Stimulated activated CD4-positive, alpha-beta T cell treated with anti-CD3 and anti-CD28 coated beads, Interleukin-12 subunit alpha, Interleukin-12 subunit beta, amount 100 ng/mL, for 4 hours (primary cell): Measurements from ENCODE around the gene ABCA1.
"Not testable (repeated sequence)": the region's sequence is repeated elsewhere in the genome, so short reads cannot be mapped to it uniquely, and the experiment has no call there.

Source experiments
- DNase-seq: peaks from one replicate; pipeline ENCODE4 v3.0.0-alpha.2; 2020

The ABCA1 gene

GRCh38 chr9:104900871-104901270 lies 27.1 kb downstream of the ABCA1 start:
- no peak for DNase-seq

DNA sequence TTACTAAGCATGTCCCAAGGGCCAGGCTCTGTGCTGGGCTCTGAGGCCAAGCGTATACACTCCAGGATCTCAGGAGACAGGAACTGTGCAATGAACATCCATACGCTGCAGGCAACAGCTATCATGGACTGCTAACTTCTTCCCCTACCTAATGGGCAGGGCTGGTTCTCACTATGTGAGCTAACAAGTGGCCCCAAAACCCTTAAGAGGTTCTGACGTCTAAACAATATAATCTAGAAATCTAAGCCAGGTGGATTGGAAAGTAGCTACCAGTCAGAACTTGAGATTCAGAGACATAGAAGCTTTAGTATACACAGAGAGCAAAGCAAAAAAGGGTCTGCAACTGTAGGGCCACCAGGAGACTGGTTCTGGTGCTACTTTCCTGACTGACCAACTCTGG lies 27.6 kb downstream of the ABCA1 start:
- no peak for DNase-seq

GRCh38 chr9:104899759-104900247 lies 28.2 kb downstream of the ABCA1 start:
- DNase-seq = no peak

DNA sequence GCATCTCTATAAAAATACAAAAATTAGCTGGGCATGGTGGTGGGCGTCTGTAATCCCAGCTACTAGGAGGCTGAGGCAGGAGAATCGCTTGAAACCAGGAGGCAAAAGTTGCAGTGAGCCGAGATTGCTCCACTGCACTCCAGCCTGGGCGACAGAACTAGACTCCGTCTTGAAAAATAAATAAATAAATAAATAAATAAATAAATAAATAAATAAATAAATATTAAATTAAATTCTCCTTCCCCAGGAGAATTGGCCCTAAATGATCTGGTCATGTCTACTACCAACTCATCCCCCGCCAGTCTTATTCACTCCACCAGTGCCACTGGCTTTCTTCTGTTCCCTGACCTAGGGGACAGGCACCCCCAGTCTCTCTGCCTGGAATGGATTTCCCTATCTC lies 29.6 kb downstream of the ABCA1 start:
- DNase-seq = not testable (repeated sequence)

DNA sequence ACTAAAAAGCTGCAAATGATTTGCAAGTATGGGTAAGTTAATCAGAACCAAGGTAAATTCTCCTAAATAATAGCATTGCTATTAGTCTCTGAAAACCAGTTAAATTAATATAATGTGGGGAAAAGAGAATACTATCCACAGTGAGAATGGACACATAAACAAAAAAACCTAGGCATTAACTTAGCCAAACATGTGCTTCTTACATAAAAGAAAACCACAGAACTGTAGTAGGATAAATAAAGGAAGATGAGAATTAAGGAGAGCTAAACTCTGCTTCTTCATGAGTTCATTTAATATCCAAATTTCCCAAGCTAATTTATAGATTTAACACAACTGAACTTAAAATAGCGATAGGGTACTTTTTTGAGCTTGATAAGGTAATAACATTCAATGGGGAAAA lies 31.8 kb downstream of the ABCA1 start:
- no peak for DNase-seq

GRCh38 chr9:104895572-104895971 lies 32.4 kb downstream of the ABCA1 start:
- no peak for DNase-seq

DNA sequence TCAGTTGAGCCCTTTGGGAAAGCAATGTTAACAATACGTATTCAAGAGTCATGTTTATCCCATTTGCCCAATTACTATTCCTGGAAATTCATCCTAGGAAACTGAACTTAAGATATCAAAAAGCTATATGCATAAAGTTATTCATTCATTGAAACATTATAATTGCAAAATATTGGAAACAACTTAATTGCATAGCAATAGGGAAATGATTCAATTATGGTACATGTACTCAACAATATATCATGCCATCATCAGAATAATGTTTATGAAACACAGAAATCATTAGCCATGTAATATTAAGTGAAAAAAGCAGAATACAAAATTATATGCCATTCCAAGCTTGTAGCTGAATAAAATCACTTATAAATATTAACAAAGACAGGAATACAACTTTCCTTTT lies 35.3 kb downstream of the ABCA1 start:
- no peak for DNase-seq

- no peak for DNase-seq
These were observed 37.6 kb downstream of the ABCA1 start for GRCh38 chr9:104890433-104890770.

GRCh38 chr9:104885818-104886709 lies 41.9 kb downstream of the ABCA1 start:
- no peak for DNase-seq

DNA sequence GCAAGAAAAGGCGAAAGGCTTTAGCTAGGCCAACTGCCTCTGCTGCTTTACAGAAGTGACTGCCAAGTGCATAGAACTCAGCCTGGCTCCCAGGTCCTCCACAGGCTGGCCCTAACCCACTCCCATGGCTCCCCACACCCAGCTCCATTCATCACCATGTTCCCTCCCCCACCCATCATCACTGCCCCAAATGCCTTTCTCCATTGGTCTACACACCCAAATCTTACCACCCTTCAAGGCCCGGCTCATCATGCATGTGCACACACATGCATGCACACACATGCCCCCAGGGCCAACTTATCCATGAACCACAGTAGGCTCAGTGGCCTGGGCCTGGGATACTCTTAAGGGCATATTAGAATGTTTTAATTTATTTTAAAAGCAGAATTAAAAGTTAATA lies 44.8 kb downstream of the ABCA1 start:
- no peak for DNase-seq

DNA sequence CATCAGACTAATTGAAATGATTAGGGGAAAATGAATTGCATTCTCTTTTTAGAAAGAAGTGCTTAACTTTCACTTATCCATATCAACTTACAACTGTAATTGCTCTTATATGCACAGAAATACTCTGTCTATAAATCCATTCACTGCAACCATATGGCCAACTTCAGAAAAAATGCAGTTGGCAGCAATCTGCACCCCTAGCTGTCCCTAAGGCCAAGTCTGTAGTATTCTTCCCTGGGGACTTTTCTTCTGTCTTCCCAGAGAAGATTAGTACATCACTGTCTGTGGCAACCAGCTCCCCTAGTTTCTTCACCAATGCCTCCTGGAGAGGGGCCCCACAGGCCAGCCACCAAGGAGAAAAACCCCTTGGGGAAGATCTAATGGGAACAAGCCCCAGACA lies 45.4 kb downstream of the ABCA1 start:
- no peak for DNase-seq

DNA sequence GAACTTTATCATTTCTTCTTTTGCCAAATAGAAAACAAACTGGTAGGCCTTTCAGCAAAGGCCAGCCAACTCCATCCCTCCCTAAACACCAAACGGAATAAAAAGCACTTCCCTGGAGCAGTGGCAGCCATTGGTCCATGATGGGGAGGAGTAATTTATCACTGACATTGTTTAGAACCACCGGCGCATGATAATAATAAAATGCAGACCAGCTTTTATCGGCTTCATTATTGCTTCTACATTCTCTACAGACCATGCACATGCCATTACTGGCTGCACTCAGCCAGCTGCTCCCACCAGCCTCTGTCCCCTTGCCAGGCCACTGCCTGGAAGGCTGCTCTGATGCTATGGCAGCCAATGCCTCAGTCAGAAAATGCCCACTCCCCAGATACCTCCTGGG lies 45.9 kb downstream of the ABCA1 start:
- no peak for DNase-seq

DNA sequence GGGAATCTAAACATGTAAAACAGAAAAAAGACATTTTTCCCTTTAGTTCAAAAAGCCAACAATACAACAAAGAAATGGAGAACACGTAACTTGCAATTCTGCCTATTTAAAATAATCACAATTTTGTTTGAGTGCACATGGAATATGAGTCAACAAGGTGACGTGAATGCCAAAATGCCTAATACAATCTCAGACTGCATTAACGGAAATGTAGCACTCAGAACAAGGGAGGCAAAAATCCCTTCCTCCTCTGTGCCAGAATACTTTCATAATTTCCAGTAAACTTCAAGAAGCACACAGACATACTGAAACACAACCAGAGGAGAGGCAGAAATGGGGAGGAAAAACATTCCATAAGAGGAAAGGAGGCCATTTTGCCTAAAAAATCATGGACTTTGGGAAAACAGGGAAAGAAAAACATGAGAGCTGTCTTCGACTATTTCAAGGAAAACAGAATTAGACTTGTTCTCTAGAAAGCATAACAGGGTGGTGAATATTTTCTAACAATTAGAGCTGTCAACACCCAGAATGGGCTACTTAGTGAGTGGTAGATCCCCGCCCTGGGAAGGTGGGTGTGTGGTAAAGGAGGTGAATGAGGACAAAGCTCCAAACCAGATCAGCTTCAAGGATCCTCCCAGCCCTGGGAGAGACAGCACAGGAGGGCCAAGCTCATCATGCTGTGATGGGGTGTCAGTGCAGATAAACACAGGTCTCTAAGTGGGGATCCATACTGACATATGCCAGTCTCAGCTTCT lies 48.2 kb downstream of the ABCA1 start:
- DNase-seq = no peak

DNA sequence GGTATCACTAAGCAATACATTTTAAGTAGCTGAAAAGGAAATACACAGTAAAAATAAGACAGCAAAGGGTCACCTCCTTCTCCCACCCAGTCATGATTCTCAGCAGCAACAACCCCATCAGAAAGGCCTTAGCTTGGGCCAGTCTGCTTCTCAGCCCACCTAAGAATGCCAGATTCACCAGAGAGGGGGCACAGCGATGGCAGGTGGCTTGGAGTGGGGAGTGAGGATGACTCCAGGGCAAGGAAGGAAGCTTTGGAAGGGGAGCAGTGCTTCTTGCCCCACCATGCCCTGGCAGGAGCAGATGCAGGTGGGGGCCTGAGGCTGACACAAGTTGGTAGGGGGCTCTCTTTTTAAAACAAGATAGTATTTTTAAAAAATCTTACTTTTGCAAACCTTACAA lies 51.4 kb downstream of the ABCA1 start:
- no peak for DNase-seq

- no peak for DNase-seq
These were observed 52.1 kb downstream of the ABCA1 start for GRCh38 chr9:104875897-104876296.

- DNase-seq = no peak
These were observed 52.6 kb downstream of the ABCA1 start for GRCh38 chr9:104875320-104875719.

GRCh38 chr9:104873489-104873850 lies 54.5 kb downstream of the ABCA1 start:
- no peak for DNase-seq

DNA sequence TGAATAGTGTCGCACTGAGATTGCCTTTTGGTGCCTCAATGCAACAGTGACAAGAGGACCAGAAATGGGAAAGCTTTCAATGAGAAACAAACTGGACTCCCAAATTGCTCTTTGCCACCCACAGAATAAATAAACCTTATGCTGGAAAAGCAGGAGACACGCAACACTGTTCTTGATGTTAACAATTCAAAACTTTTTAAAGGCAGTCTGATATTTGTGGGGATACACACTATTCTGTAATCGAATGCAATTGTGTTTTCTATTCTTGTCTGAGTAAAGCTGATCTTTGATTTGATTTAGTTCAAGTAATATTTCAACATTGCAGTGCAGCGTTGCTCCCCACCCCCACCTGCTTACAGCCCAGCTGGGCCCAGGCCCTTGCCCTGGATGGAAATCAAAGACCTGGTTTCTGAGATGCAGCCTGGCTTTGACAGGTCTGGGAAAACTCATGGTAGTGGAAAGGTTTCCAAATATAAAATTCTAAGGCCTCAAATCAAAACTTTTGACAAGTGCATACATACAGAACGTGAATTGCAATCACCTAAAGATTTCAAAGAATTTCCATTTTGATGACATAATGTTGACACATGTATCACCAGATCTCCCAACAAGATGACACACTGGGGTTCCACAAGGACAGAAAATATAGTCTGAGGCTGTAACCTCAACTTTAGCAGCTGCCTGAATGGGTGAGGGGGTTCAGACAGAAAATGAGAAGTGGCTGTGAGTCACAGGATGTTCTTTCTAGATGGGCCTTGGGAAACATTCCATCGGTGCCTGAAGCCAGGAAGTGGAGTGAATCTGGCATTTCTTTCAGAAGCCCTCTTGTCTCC lies 55.1 kb downstream of the ABCA1 start:
- no peak for DNase-seq

DNA sequence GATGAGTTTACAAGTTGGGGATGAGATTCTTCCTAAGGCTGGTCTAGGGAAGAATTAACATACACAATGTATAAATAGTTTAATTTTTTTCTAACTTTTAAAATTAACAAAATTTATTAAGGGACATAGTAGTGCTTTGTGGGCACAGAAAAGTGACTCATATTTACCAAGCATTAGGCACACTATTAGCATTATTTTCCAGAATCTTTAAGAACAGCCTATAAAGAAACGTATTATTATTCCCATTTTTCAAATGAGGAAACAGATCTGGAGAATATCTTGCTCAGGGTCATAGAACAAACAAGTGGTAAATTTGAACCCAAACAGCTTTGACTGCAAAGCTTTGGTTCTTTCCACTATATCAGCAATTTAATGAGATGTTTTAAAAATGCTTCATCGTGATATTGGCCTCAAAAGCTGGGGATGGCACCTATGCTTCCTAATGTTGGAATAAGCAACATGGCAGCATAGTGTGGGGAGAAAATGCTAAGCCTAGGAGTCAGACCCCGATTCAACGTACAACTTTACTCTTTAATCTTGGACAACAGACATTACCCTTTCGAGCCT lies 55.9 kb downstream of the ABCA1 start:
- DNase-seq = no peak

DNA sequence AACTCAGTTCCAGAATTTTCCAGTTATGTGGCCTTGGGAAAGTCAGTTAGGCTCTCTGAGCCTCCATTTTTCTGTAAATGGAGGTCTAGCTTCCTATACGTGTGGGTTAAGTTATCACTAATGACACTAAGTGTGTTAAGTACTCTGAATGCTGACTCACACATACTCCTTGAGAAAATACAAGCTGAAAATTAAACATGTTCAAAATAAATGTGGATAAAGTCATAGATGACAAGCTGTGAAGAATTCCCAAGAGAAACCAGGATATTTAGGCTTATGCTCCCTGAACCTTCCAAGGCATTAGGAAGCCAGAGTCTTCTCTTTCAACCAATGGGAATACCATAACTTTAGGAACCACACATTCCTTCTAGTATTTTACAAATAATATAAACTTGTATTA lies 58.1 kb downstream of the ABCA1 start:
- no peak for DNase-seq

- DNase-seq = no peak
These were observed 59.1 kb downstream of the ABCA1 start for GRCh38 chr9:104868687-104869404.

GRCh38 chr9:104868303-104868686 lies 59.7 kb downstream of the ABCA1 start:
- DNase-seq = no peak
